HG03520 (cell line): ENCODE data around the gene CNOT3.
"Not testable (repeated sequence)": the region's sequence is repeated elsewhere in the genome, so short reads cannot be mapped to it uniquely, and the experiment has no call there.

Experiments used
- ATAC-seq: cut with Tn5 transposase; IDR thresholded peaks from one replicate; pipeline ENCODE4 v1.9.1; 2021; ENCODE audit warnings: mild to moderate bottlenecking, moderate library complexity; ENCODE audit not compliant: unreplicated experiment

CNOT3 gene

GRCh38 chr19:54137699-54138488 lies at the start of gene CNOT3:
Gene CNOT3 (plus strand): TSS chr19:54137762. CDS start chr19:54142979, 5,217 bp downstream.
- no peak for ATAC-seq

- ATAC-seq, result no peak
These were observed 43.0 kb upstream of the CNOT3 start for GRCh38 chr19:54094426-54095000.

GRCh38 chr19:54095136-54095858 lies 42.3 kb upstream of the CNOT3 start:
- ATAC-seq, result no peak

GRCh38 chr19:54095859-54096616 lies 41.5 kb upstream of the CNOT3 start:
- not testable (repeated sequence) for ATAC-seq

GRCh38 chr19:54096617-54097106 lies 40.9 kb upstream of the CNOT3 start:
- no peak for ATAC-seq

GRCh38 chr19:54099190-54099902 lies 38.2 kb upstream of the CNOT3 start:
- no peak for ATAC-seq

- ATAC-seq, result not testable (repeated sequence)
These were observed 37.7 kb upstream of the CNOT3 start for GRCh38 chr19:54099903-54100255.

- ATAC-seq, result no peak
These were observed 37.0 kb upstream of the CNOT3 start, which contains the start of gene OSCAR for GRCh38 chr19:54100561-54100960. Gene OSCAR (minus strand): TSS chr19:54100803. CDS start chr19:54100792, 11 bp downstream.

- peak; percentile 92 for ATAC-seq
These were observed 35.0 kb upstream of the CNOT3 start, which contains the start of gene NDUFA3 for GRCh38 chr19:54102421-54103169. Gene NDUFA3 (plus strand): TSS chr19:54102855. CDS start chr19:54102879, 24 bp downstream.

- no peak for ATAC-seq
These were observed 32.4 kb upstream of the CNOT3 start for GRCh38 chr19:54104998-54105715.

- no peak for ATAC-seq
These were observed 31.8 kb upstream of the CNOT3 start for GRCh38 chr19:54105796-54106195.

- ATAC-seq, result no peak
These were observed 30.8 kb upstream of the CNOT3 start for GRCh38 chr19:54106716-54107115.

- no peak for ATAC-seq
These were observed 29.6 kb upstream of the CNOT3 start for GRCh38 chr19:54107876-54108490.

- ATAC-seq, result no peak
These were observed 29.1 kb upstream of the CNOT3 start for GRCh38 chr19:54108496-54108895.

GRCh38 chr19:54109651-54110050 lies 27.9 kb upstream of the CNOT3 start:
- ATAC-seq, result no peak

- no peak for ATAC-seq
These were observed 23.0 kb upstream of the CNOT3 start for GRCh38 chr19:54114340-54115108.
